LNCAP (cell line): ENCODE data around the gene BDH1.

Experiments
- TF ChIP-seq, protein P1 (sequence below): fragments of 450-650 bp; IDR thresholded peaks from 2 replicates; pipeline ENCODE4 v1.5.1; 2017; ENCODE audit warnings: mild to moderate bottlenecking

BDH1 gene

GRCh38 chr3:197554562-197555280, 1.0 kb downstream of the BDH1 start:
- TF ChIP-seq, protein P1, sequence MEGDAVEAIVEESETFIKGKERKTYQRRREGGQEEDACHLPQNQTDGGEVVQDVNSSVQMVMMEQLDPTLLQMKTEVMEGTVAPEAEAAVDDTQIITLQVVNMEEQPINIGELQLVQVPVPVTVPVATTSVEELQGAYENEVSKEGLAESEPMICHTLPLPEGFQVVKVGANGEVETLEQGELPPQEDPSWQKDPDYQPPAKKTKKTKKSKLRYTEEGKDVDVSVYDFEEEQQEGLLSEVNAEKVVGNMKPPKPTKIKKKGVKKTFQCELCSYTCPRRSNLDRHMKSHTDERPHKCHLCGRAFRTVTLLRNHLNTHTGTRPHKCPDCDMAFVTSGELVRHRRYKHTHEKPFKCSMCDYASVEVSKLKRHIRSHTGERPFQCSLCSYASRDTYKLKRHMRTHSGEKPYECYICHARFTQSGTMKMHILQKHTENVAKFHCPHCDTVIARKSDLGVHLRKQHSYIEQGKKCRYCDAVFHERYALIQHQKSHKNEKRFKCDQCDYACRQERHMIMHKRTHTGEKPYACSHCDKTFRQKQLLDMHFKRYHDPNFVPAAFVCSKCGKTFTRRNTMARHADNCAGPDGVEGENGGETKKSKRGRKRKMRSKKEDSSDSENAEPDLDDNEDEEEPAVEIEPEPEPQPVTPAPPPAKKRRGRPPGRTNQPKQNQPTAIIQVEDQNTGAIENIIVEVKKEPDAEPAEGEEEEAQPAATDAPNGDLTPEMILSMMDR = peak; percentile 62; the same call in 1 of the 2 replicates

DNA sequence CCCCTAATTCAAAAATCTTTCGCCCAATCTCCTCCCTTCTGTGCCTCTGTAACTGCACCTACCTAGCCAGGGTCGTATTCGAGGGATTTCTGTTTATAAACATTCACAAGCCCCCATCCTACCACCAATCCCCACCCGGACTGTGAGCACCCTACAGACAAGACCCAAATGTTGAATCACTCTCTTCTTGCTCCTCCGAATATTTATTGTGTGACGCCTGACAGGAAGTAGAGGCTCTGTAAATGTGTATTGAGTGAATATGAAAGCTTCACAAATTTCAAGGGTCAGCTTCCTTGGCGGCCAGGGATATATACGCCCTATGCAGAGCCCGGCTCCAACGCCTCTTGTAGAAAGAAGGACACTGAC, 1.6 kb downstream of the BDH1 start:
- TF ChIP-seq, protein P1 = no peak

- TF ChIP-seq, protein P1 = no peak
These were observed 3.6 kb downstream of the BDH1 start for GRCh38 chr3:197552198-197552597.

GRCh38 chr3:197550489-197550888, 5.3 kb downstream of the BDH1 start:
- TF ChIP-seq, protein P1 = no peak

DNA sequence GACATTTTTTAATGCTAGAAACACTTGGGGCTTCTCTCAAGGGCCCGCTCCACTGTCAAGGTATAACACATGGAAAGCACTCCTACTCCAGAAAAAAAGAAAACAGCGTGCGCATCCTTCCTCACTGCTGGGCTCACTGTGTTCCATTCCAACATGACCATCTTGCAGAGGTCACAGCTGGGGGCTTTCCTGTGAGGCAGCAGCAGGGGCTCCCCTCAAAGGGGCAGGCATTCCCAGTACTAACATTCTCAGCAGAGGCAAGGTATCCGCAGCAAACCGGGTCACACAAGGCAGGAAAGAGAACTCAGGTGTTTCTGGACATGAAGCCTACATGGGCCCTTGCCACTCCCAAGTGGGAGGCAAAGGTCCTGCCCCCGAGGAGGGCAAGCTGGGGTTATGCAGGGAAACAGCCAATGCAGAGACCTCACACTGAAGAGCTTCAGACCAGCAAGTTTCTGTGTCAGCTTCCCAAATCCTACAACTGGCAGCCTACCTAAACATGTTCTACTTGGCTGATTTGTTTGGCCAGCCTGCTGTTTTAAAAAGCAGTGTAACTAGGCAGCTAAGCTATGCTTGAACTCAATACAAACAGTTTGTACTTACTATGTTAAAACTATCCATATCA, 6.4 kb downstream of the BDH1 start:
- TF ChIP-seq, protein P1 = no peak

DNA sequence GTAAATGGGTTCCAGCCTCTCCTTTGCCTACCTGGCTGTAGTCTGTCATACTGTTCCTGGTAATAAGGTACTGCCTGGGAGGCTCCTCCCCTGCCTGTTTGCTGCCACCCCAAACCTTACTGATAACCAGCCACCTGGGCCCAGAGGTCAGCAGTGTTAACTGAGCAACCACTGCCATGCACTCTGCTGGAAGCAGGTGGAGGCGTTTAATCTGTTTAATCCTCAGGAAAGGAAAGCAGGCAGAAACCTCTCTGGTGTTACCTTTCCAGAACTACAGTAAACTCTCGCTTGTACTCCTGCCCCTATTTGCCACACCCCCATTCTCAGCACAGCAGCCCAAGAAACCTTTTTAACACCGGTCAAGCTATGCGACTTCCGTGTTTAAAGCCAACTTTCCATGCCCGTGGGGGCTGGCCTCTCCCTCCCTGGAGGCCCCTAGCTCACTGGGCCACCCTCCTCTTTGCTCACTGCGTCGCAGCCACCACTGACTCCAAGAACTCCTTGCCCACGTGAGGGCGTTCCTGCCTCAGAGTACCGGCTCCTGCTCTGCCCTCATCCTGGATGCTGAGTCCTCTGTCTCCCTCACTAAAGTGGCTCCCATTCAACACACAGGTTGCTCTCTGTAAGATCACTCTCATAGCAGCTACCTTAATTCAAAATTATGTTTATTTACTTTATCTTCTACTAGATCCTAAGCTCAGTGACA, 8.3 kb downstream of the BDH1 start:
- TF ChIP-seq, protein P1 = no peak

DNA sequence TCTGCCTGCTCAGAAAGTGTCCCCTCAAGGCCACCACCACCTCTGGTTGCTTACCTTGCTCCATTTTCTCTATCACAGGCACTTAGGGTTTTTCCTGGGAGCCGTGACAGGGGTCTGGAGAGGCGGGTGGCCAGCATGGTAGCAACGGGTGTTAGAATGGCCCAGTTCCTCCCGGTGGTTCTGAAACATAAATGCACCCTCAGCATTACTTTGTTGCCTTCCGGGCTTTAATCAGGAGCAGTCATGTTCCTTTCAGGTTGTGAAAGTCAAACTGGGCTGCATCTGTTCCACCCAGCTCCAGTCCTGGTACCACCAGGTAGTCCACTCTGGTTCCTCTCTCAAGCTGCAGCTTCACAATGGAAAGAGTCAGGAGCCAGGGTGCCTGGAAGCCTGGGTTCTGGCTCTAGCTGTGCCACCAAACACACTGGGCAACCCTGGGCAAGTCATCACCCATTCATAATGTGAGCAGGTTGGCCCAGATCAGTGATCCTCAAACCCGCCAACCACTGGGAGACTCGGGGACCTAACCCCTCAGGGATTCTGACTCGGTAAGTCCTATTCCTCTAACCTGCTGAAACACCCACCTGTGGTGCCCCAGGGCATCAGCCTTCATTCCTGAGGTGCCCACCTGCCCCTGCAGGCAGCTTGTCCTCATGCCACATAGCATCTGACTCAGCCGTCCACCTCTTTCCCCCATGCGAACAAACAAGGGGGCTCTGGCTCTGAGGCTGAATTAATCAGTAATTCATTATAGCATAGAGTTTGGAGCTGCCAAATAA, 9.3 kb downstream of the BDH1 start:
- TF ChIP-seq, protein P1 = no peak
